Activated CD4-positive, CD25-positive, alpha-beta regulatory T cell (primary cell): ENCODE results near the gene IMPG2.

Source experiments
- DNase-seq, 4 experiments: peaks; one replicate each; lab custom pipeline; 2025; lab: John Stamatoyannopoulos, UW

Gene IMPG2

GRCh38 chr3:101240719-101241399 is 79.5 kb downstream of the IMPG2 start:
- DNase-seq: no peak

- no peak for DNase-seq
These were observed 85.3 kb downstream of the IMPG2 start for GRCh38 chr3:101235048-101235447.

- no peak for DNase-seq
These were observed 89.8 kb downstream of the IMPG2 start for GRCh38 chr3:101230618-101231017.

GRCh38 chr3:101229681-101230080 is 90.7 kb downstream of the IMPG2 start:
- DNase-seq: no peak

- no peak for DNase-seq
These were observed 91.9 kb downstream of the IMPG2 start for GRCh38 chr3:101228441-101228840.

GRCh38 chr3:101224739-101225138 is 95.6 kb downstream of the IMPG2 start:
- no peak for DNase-seq

GRCh38 chr3:101223016-101223415 is 97.4 kb downstream of the IMPG2 start:
- DNase-seq: no peak

- no peak for DNase-seq
These were observed 100.4 kb downstream of the IMPG2 start for GRCh38 chr3:101219842-101220560.

- no peak for DNase-seq
These were observed 102.7 kb downstream of the IMPG2 start for GRCh38 chr3:101217472-101218245.

- DNase-seq: no peak
These were observed 103.5 kb downstream of the IMPG2 start for GRCh38 chr3:101216710-101217465.

- DNase-seq: no peak
These were observed 107.6 kb downstream of the IMPG2 start for GRCh38 chr3:101212730-101213129.

- DNase-seq: no peak
These were observed 116.1 kb downstream of the IMPG2 start for GRCh38 chr3:101204246-101204645.

GRCh38 chr3:101203411-101203810 is 117.0 kb downstream of the IMPG2 start:
- DNase-seq: no peak

- DNase-seq: no peak
These were observed 117.7 kb downstream of the IMPG2 start for GRCh38 chr3:101202640-101203039.

GRCh38 chr3:101200461-101200860 is 119.9 kb downstream of the IMPG2 start:
- no peak for DNase-seq

- no peak for DNase-seq
These were observed 124.2 kb downstream of the IMPG2 start for GRCh38 chr3:101195951-101196713.

- no peak for DNase-seq
These were observed 126.0 kb downstream of the IMPG2 start for GRCh38 chr3:101194392-101194791.

- no peak for DNase-seq
These were observed 126.4 kb downstream of the IMPG2 start for GRCh38 chr3:101193957-101194356.

GRCh38 chr3:101189796-101190195 is 130.6 kb downstream of the IMPG2 start:
- no peak for DNase-seq

GRCh38 chr3:101189176-101189575 is 131.2 kb downstream of the IMPG2 start:
- DNase-seq: no peak

GRCh38 chr3:101185341-101185740 is 135.0 kb downstream of the IMPG2 start:
- DNase-seq: no peak
